MM.1S (cell line): ENCODE results near the gene ZNF22.

Experiments used
- DNase-seq: peaks from one replicate; pipeline ENCODE4 v3.0.0-alpha.2; 2015
- H2AFZ ChIP-seq: fragments of 300-600 bp; sonication (generic); 2 replicates; pipeline ENCODE4 v1.6.0; 2016; ENCODE audit warnings: antibody characterized with exemption, low read length
- H3F3A ChIP-seq: fragments of 300-600 bp; sonication (generic); 2 replicates; pipeline ENCODE4 v1.6.1; 2016; ENCODE audit warnings: mild to moderate bottlenecking, antibody characterized with exemption, low read length, moderate library complexity, mixed read lengths; ENCODE audit not compliant: insufficient read depth
- H3K27ac ChIP-seq: fragments of 300-600 bp; sonication (generic); 2 replicates; pipeline ENCODE4 v1.5.1; 2016; ENCODE audit warnings: mild to moderate bottlenecking, low read length
- H3K27me3 ChIP-seq: fragments of 300-600 bp; sonication (generic); replicated peaks from 2 replicates; pipeline ENCODE4 v1.6.0; 2016; ENCODE audit warnings: low read length; ENCODE audit not compliant: insufficient read depth
- H3K36me3 ChIP-seq: fragments of 300-600 bp; sonication (generic); replicated peaks from 2 replicates; pipeline ENCODE4 v1.6.1; 2016; ENCODE audit warnings: mild to moderate bottlenecking, low read length, mixed read lengths; ENCODE audit not compliant: insufficient read depth
- H3K4me1 ChIP-seq: fragments of 300-600 bp; sonication (generic); 2 replicates; pipeline ENCODE4 v1.6.1; 2016; ENCODE audit warnings: low read length, mixed read lengths
- H3K4me2 ChIP-seq: fragments of 300-600 bp; sonication (generic); 2 replicates; pipeline ENCODE4 v1.6.0; 2016; ENCODE audit warnings: low read depth, low read length
- H3K4me3 ChIP-seq: fragments of 300-600 bp; sonication (generic); 2 replicates; pipeline ENCODE4 v1.5.1; 2016; ENCODE audit warnings: low read length, mixed read lengths
- H3K79me2 ChIP-seq: fragments of 300-600 bp; sonication (generic); 2 replicates; pipeline ENCODE4 v1.6.1; 2016; ENCODE audit warnings: mixed run types, low read length, mixed read lengths
- H3K9ac ChIP-seq: fragments of 300-600 bp; sonication (generic); 2 replicates; pipeline ENCODE4 v1.6.1; 2016; ENCODE audit warnings: low read length, mixed read lengths
- H3K9me2 ChIP-seq: fragments of 300-600 bp; sonication (generic); replicated peaks from 2 replicates; pipeline ENCODE4 v1.6.1; 2016; ENCODE audit warnings: mild to moderate bottlenecking, low read length, mixed read lengths; ENCODE audit not compliant: insufficient read depth
- H3K9me3 ChIP-seq: fragments of 300-600 bp; sonication (generic); replicated peaks from 2 replicates; pipeline ENCODE4 v1.6.1; 2016; ENCODE audit warnings: mild to moderate bottlenecking, low read length, mixed read lengths; ENCODE audit not compliant: insufficient read depth
- H4K20me1 ChIP-seq: fragments of 300-600 bp; sonication (generic); 2 replicates; pipeline ENCODE4 v1.6.1; 2016; ENCODE audit warnings: mild to moderate bottlenecking, low read length, moderate library complexity, mixed read lengths; ENCODE audit not compliant: insufficient read depth
- EZH2 ChIP-seq: fragments of 300-600 bp; sonication (generic); optimal IDR thresholded peaks from 2 replicates; pipeline ENCODE3; 2017; ENCODE audit warnings: low read depth, mild to moderate bottlenecking, antibody characterized with exemption, low read length, mixed read lengths
- EZH2phosphoT487 ChIP-seq: fragments of 300-600 bp; sonication (generic); IDR thresholded peaks from 2 replicates; pipeline ENCODE4 v1.6.1; 2018; ENCODE audit warnings: antibody characterized with exemption, low read length
- TF ChIP-seq, protein P1 (sequence below): fragments of 300-600 bp; sonication (generic); IDR thresholded peaks from 2 replicates; pipeline ENCODE4 v1.5.1; 2016; ENCODE audit warnings: antibody characterized with exemption, low read length, mixed read lengths

ZNF22 gene

GRCh38 chr10:44954042-44954441, 46.7 kb upstream of the ZNF22 start:
- H3K9me3 ChIP-seq = no peaks in the 10 kb centered on the region
- H3K36me3 ChIP-seq = no peaks in the 10 kb centered on the region
- no peak for TF ChIP-seq EZH2phosphoT487
- TF ChIP-seq EZH2 = no peak
- TF ChIP-seq, protein P1, sequence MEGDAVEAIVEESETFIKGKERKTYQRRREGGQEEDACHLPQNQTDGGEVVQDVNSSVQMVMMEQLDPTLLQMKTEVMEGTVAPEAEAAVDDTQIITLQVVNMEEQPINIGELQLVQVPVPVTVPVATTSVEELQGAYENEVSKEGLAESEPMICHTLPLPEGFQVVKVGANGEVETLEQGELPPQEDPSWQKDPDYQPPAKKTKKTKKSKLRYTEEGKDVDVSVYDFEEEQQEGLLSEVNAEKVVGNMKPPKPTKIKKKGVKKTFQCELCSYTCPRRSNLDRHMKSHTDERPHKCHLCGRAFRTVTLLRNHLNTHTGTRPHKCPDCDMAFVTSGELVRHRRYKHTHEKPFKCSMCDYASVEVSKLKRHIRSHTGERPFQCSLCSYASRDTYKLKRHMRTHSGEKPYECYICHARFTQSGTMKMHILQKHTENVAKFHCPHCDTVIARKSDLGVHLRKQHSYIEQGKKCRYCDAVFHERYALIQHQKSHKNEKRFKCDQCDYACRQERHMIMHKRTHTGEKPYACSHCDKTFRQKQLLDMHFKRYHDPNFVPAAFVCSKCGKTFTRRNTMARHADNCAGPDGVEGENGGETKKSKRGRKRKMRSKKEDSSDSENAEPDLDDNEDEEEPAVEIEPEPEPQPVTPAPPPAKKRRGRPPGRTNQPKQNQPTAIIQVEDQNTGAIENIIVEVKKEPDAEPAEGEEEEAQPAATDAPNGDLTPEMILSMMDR = no peak
- no peak overlapping the region for H3K27ac ChIP-seq
- no peaks in the 10 kb centered on the region for H3K9me2 ChIP-seq
- DNase-seq = no peak
- no peak overlapping the region for H2AFZ ChIP-seq
- H3K4me1 ChIP-seq = 0 out of 2 replicates have a peak, but pooled peaks cover 6% of the 10 kb centered on the region
- no peak overlapping the region for H3K4me2 ChIP-seq
- no peaks in the 10 kb centered on the region for H4K20me1 ChIP-seq
- H3K79me2 ChIP-seq = peaks cover 15% of the 10 kb centered on the region
- H3K9ac ChIP-seq = no peak overlapping the region
- peaks cover 2% of the 10 kb centered on the region; the same call in 1 of the 2 replicates for H3F3A ChIP-seq
- H3K4me3 ChIP-seq = no peak overlapping the region
- H3K27me3 ChIP-seq = no peaks in the 10 kb centered on the region

- Histone ChIP-seq H3K4me2 (no peak overlapping the region), H3K4me3 (no peak overlapping the region), H3K4me1 (0 out of 2 replicates have a peak, but pooled peaks cover 6% of the 10 kb centered on the region), H3K9me3 (no peaks in the 10 kb centered on the region), H3K36me3 (no peaks in the 10 kb centered on the region), H3K27me3 (no peaks in the 10 kb centered on the region), H4K20me1 (no peaks in the 10 kb centered on the region), H2AFZ (no peak overlapping the region), H3K9ac (no peak overlapping the region), H3F3A (peaks cover 8% of the 10 kb centered on the region), H3K9me2 (no peaks in the 10 kb centered on the region), H3K79me2 (peaks cover 20% of the 10 kb centered on the region), H3K27ac (no peak overlapping the region)
- no peak for DNase-seq
- TF ChIP-seq, protein P1 = no peak
- no peak for TF ChIP-seq EZH2phosphoT487
- no peak for TF ChIP-seq EZH2
Observed at GRCh38 chr10:44954962-44955361, 45.8 kb upstream of the ZNF22 start.

DNA sequence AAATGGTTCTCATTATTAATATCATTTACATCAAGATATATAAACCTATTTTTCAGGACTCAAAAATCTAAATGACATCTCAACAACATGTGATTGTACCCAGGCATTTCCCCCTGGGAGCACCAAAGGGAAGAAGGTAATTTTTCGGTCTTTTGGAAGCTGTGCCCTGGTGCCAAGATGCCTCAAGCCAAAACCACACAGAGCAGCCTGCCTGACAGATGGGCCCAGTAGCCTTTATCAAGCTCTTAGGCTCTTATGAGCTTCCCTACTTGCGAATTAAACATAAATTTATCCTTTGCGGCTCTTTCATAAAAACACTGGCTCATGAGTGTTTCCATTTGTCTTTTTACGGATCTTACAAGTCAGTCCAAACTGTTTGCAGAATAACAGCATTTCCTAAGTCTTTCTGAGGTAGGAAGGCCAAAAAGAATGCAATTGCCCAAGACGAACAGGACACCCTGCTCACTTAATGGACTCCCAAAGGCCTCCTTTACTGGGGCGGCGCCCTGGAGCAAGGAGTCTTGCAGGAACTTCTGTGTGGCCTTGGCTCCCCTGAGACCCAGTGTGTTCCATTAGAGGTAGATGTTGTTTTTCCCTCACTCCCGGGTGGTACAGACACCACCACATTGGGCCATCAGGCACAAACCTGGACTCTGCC, 45.2 kb upstream of the ZNF22 start:
- H2AFZ ChIP-seq = no peak overlapping the region
- no peaks in the 10 kb centered on the region for H3K9me2 ChIP-seq
- H3F3A ChIP-seq = peaks cover 13% of the 10 kb centered on the region
- no peak overlapping the region for H3K4me3 ChIP-seq
- H3K27ac ChIP-seq = no peak overlapping the region
- no peak overlapping the region for H3K9ac ChIP-seq
- no peak for DNase-seq
- no peak overlapping the region for H3K4me2 ChIP-seq
- H3K36me3 ChIP-seq = no peaks in the 10 kb centered on the region
- H3K9me3 ChIP-seq = no peaks in the 10 kb centered on the region
- H3K4me1 ChIP-seq = 0 out of 2 replicates have a peak, but pooled peaks cover 6% of the 10 kb centered on the region
- H3K27me3 ChIP-seq = no peaks in the 10 kb centered on the region
- no peaks in the 10 kb centered on the region for H4K20me1 ChIP-seq
- no peak for TF ChIP-seq EZH2
- TF ChIP-seq EZH2phosphoT487 = no peak
- TF ChIP-seq, protein P1 = no peak
- H3K79me2 ChIP-seq = peaks cover 26% of the 10 kb centered on the region
